H1 (cell line): ENCODE results near the gene TYK2. TPM values are rescaled to one million over a fixed set of nuclear protein-coding genes. Genes with fewer than 3 reads are reported as not detected.

ENCODE experiments used
- ASH2L ChIP-seq: fragments of 200-600, 300-600 bp; sonication (generic); IDR thresholded peaks from one replicate; pipeline ENCODE4 v1.7.1; 2017; ENCODE audit warnings: low read length
- CBX5 ChIP-seq: fragments of 300-800, 300-1000 bp; sonication (generic); IDR thresholded peaks from 2 replicates; pipeline ENCODE4 v1.7.1; 2016; ENCODE audit warnings: antibody characterized with exemption, low read length, low read depth
- NRF1 ChIP-seq: IDR thresholded peaks from 2 replicates; pipeline ENCODE4 v1.6.1; 2011; ENCODE audit warnings: mild to moderate bottlenecking, low read depth, low read length, improper control_type of control experiment
- POU5F1 ChIP-seq: IDR thresholded peaks from 2 replicates; pipeline ENCODE4 v1.6.1; 2011; ENCODE audit warnings: low read depth, mild to moderate bottlenecking, low read length, moderate library complexity
- RAD21 ChIP-seq, 2 experiments: IDR thresholded peaks in 1 of 2; conservative IDR thresholded peaks in 1 of 2; 2 replicates each; pipeline ENCODE4 v1.6.1; 2011; ENCODE audit warnings: low read depth in 2 of 2, low read length in 2 of 2, improper control_type of control experiment in 1 of 2, inconsistent platforms in 1 of 2, mild to moderate bottlenecking in 1 of 2, moderate library complexity in 1 of 2
- SIN3A ChIP-seq, 2 experiments: IDR thresholded peaks in 1 of 2; conservative IDR thresholded peaks in 1 of 2; 2 replicates each; pipeline ENCODE4 v1.6.1; 2011 to 2012; ENCODE audit warnings: low read length in 2 of 2, improper control_type of control experiment in 1 of 2, low read depth in 1 of 2, mild to moderate bottlenecking in 1 of 2
- YY1 ChIP-seq: IDR thresholded peaks from 2 replicates; pipeline ENCODE4 v1.6.1; 2011; ENCODE audit warnings: low read depth, mild to moderate bottlenecking, low read length
- ZNF274 ChIP-seq: IDR thresholded peaks from 2 replicates; pipeline ENCODE4 v1.7.0; 2012; ENCODE audit warnings: low read length, borderline replicate concordance; ENCODE audit errors: extremely low read depth
- polyA plus RNA-seq, 7 experiments: library from polyadenylated mRNA; depleted of rRNA in 3 of 7; stranded (reverse) in 5 of 7; unstranded in 2 of 7; fragments of >200 nt in 5 of 7; fragments of 200-250 nt in 2 of 7; gene quantifications; 1 replicate in 5 of 7; 2 replicates in 1 of 7; 4 replicates in 1 of 7; pipeline versions ENCODE4 v1.2.1 to v1.2.3, GENCODE V29; 2011 to 2013; ENCODE audit warnings: missing spikeins in 2 of 7, mixed read lengths in 2 of 7
- total RNA-seq: library from RNA; stranded (reverse); fragmentation: NEBNext Ultra II Directional; extraction: Animal tissue kit (Norgen Biotek cat#: 25700); gene quantifications from 2 replicates; pipeline ENCODE4 v1.2.1, GENCODE V29; 2021
- TF ChIP-seq, protein P1 (sequence below): IDR thresholded peaks from 2 replicates; pipeline ENCODE4 v1.6.1; 2012; ENCODE audit warnings: low read length, inconsistent platforms

Gene TYK2
- total and polyA plus RNA-seq, 2 of the 8 experiments (the other 6 are each of a cell fraction or from before 2014, with no cell fraction given), result 32.1 to 40.8 TPM

DNA sequence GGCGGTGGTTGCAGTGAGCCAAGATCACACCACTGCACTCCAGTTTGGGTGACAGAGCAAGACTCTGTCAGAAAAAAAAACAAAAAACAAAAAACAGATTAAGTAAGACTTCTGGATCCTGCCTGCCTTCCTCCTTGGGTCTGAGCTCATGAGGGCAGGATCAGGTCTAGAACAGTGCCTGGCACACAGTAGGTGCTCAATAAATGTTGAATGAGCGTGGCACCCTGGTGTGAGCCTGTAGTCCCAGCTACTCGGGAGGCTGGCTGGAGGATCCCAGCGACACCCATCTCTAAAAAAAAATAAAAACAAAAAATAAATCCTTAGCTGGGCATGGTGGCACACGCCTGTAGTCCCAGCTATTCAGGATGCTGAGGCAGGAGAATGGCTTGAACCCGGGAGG lies 25.8 kb upstream of the TYK2 start (continued):
- TF ChIP-seq RAD21 (IDR thresholded peaks at IDR 0.05 in 1 of 2, conservative IDR thresholded peaks at IDR 0.05 in 1 of 2; ENCODE audit: low read depth in 2 of 2, low read length in 2 of 2) (no peak), POU5F1 (no peak), CBX5 (no peak), SIN3A (conservative IDR thresholded peaks at IDR 0.05 in 1 of 2, IDR thresholded peaks at IDR 0.05 in 1 of 2; ENCODE audit: low read depth in 1 of 2, low read length in 2 of 2) (no peak), ASH2L (no peak), NRF1 (no peak), YY1 (no peak), ZNF274 (no peak)
- TF ChIP-seq, protein P1, sequence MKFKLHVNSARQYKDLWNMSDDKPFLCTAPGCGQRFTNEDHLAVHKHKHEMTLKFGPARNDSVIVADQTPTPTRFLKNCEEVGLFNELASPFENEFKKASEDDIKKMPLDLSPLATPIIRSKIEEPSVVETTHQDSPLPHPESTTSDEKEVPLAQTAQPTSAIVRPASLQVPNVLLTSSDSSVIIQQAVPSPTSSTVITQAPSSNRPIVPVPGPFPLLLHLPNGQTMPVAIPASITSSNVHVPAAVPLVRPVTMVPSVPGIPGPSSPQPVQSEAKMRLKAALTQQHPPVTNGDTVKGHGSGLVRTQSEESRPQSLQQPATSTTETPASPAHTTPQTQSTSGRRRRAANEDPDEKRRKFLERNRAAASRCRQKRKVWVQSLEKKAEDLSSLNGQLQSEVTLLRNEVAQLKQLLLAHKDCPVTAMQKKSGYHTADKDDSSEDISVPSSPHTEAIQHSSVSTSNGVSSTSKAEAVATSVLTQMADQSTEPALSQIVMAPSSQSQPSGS, result no peak
